Dorsolateral prefrontal cortex (tissue), 118 donors: ENCODE data around the gene ERGIC1. TPM values are rescaled to one million over a fixed set of nuclear protein-coding genes. Genes with fewer than 3 reads are reported as not detected.

ENCODE experiments used
- total RNA-seq, 120 experiments: library from RNA; stranded (reverse); gene quantifications; one replicate each; pipeline versions ENCODE4 v1.2.3 to v1.2.4, GENCODE V29; 2022

The ERGIC1 gene
- total RNA-seq, 120 experiments from 2014 or later: 48.4 to 109 (median 68.1) TPM

Other genes starting within 250 kb of the ERGIC1 start
- 10 to 100 TPM in 115 of 120 experiments, 1 to 10 TPM in 5; 8.3 to 21.9 (median 13.9) TPM for gene NEURL1B, start 193.0 kb upstream of the ERGIC1 start, total RNA-seq
- gene DUSP1, start 63.1 kb upstream of the ERGIC1 start, total RNA-seq: 100 to 1,000 TPM in 26 of 120 experiments, 10 to 100 TPM in 94; 25.5 to 228 (median 63.6) TPM
- gene RPL26L1, start 125.2 kb downstream of the ERGIC1 start, total RNA-seq: 10 to 100 TPM; 13.1 to 36.0 (median 24.4) TPM
- gene ATP6V0E1, start 149.5 kb downstream of the ERGIC1 start, total RNA-seq: 100 to 1,000 TPM in 3 of 120 experiments, 10 to 100 TPM in 117; 35.0 to 115 (median 64.3) TPM
- gene CREBRF, start 222.1 kb downstream of the ERGIC1 start, total RNA-seq: 10 to 100 TPM; 44.1 to 80.1 (median 58.8) TPM